ENCODE measurements around the gene SRBD1. TPM values are rescaled to one million over a fixed set of nuclear protein-coding genes. Genes with fewer than 3 reads are reported as not detected.

Gene SRBD1
- total and polyA plus RNA-seq, 2 donors (not counting 1 experiment from before 2014, with no cell fraction given), result 9.6 to 18.7 TPM

GRCh38 chr2:45441571-45441970 is 169.5 kb downstream of the SRBD1 start:
- H3K9me3 ChIP-seq (ENCODE audit: control insufficient read depth, insufficient read depth, low read depth, low read length), result no peaks in the 10 kb centered on the region
- no peaks in the 10 kb centered on the region for H3K36me3 ChIP-seq (ENCODE audit: control insufficient read depth, insufficient read depth, low read length)
- H3K4me1 ChIP-seq (ENCODE audit: control insufficient read depth, extremely low read depth, insufficient read depth, low read length), result peaks cover 3% of the 10 kb centered on the region
- TF ChIP-seq CTCF (conservative IDR thresholded peaks at IDR 0.05 in 1 of 2, IDR thresholded peaks at IDR 0.05 in 1 of 2; ENCODE audit: low read depth in 1 of 2, low read length in 2 of 2) (no peak), EZH2 (IDR thresholded peaks at IDR 0.05; ENCODE audit: low read length, missing control alignments) (no peak)
- no peak for DNase-seq (ENCODE audit: low read depth in 2 of 2)
- H3K9ac ChIP-seq (ENCODE audit: insufficient read depth, low read length), result no peak overlapping the region
- no peak overlapping the region for H3K27ac ChIP-seq (ENCODE audit: insufficient read depth, low read length)
- no peak overlapping the region for H3K4me3 ChIP-seq (replicated peaks in 1 of 4; ENCODE audit: control extremely low read depth in 1 of 4, insufficient read depth in 1 of 4, low read depth in 3 of 4, low read length in 4 of 4)
- no peak overlapping the region for H2AFZ ChIP-seq (ENCODE audit: low read length)
- no peak overlapping the region for H3K4me2 ChIP-seq (ENCODE audit: extremely low read depth, insufficient read depth, low read length)
- no peaks in the 10 kb centered on the region for H4K20me1 ChIP-seq (ENCODE audit: control insufficient read depth, extremely low read depth, insufficient read depth, low read length)
- no peaks in the 10 kb centered on the region for H3K79me2 ChIP-seq (ENCODE audit: control insufficient read depth, insufficient read depth, low read length)
- H3K27me3 ChIP-seq (ENCODE audit: control insufficient read depth, insufficient read depth, low read length), result no peaks in the 10 kb centered on the region

GRCh38 chr2:45439788-45440773 is 171.0 kb downstream of the SRBD1 start:
- peak; percentile 17 to 45 for DNase-seq (ENCODE audit: low read depth in 2 of 2)
- Histone ChIP-seq H4K20me1 (ENCODE audit: control insufficient read depth, extremely low read depth, insufficient read depth, low read length) (no peaks in the 10 kb centered on the region), H3K9ac (ENCODE audit: insufficient read depth, low read length) (no peak overlapping the region), H3K27me3 (ENCODE audit: control insufficient read depth, insufficient read depth, low read length) (no peaks in the 10 kb centered on the region), H3K4me2 (ENCODE audit: extremely low read depth, insufficient read depth, low read length) (no peak overlapping the region), H3K27ac (ENCODE audit: insufficient read depth, low read length) (no peak overlapping the region), H3K4me1 (ENCODE audit: control insufficient read depth, extremely low read depth, insufficient read depth, low read length) (peaks cover 3% of the 10 kb centered on the region), H3K4me3 (replicated peaks in 1 of 4; ENCODE audit: control extremely low read depth in 1 of 4, insufficient read depth in 1 of 4, low read depth in 3 of 4, low read length in 4 of 4) (no peak overlapping the region), H3K9me3 (ENCODE audit: control insufficient read depth, insufficient read depth, low read depth, low read length) (no peaks in the 10 kb centered on the region), H3K36me3 (ENCODE audit: control insufficient read depth, insufficient read depth, low read length) (no peaks in the 10 kb centered on the region), H2AFZ (ENCODE audit: low read length) (no peak overlapping the region), H3K79me2 (ENCODE audit: control insufficient read depth, insufficient read depth, low read length) (no peaks in the 10 kb centered on the region)
- TF ChIP-seq CTCF (conservative IDR thresholded peaks at IDR 0.05 in 1 of 2, IDR thresholded peaks at IDR 0.05 in 1 of 2; ENCODE audit: low read depth in 1 of 2, low read length in 2 of 2), result peak; percentile 17 to 34
- TF ChIP-seq EZH2 (IDR thresholded peaks at IDR 0.05; ENCODE audit: low read length, missing control alignments), result no peak

GRCh38 chr2:45438872-45439665 is 172.0 kb downstream of the SRBD1 start:
- H3K27ac ChIP-seq (ENCODE audit: insufficient read depth, low read length), result no peak overlapping the region
- no peaks in the 10 kb centered on the region for H3K36me3 ChIP-seq (ENCODE audit: control insufficient read depth, insufficient read depth, low read length)
- no peaks in the 10 kb centered on the region for H3K79me2 ChIP-seq (ENCODE audit: control insufficient read depth, insufficient read depth, low read length)
- TF ChIP-seq CTCF (conservative IDR thresholded peaks at IDR 0.05 in 1 of 2, IDR thresholded peaks at IDR 0.05 in 1 of 2; ENCODE audit: low read depth in 1 of 2, low read length in 2 of 2), result no peak
- no peak for TF ChIP-seq EZH2 (IDR thresholded peaks at IDR 0.05; ENCODE audit: low read length, missing control alignments)
- no peak overlapping the region for H3K4me3 ChIP-seq (replicated peaks in 1 of 4; ENCODE audit: control extremely low read depth in 1 of 4, insufficient read depth in 1 of 4, low read depth in 3 of 4, low read length in 4 of 4)
- H4K20me1 ChIP-seq (ENCODE audit: control insufficient read depth, extremely low read depth, insufficient read depth, low read length), result no peaks in the 10 kb centered on the region
- no peak for DNase-seq (ENCODE audit: low read depth in 2 of 2)
- H3K27me3 ChIP-seq (ENCODE audit: control insufficient read depth, insufficient read depth, low read length), result no peaks in the 10 kb centered on the region
- H3K4me2 ChIP-seq (ENCODE audit: extremely low read depth, insufficient read depth, low read length), result no peak overlapping the region
- H3K9ac ChIP-seq (ENCODE audit: insufficient read depth, low read length), result no peak overlapping the region
- H3K9me3 ChIP-seq (ENCODE audit: control insufficient read depth, insufficient read depth, low read depth, low read length), result no peaks in the 10 kb centered on the region
- no peak overlapping the region for H2AFZ ChIP-seq (ENCODE audit: low read length)
- peaks cover 3% of the 10 kb centered on the region for H3K4me1 ChIP-seq (ENCODE audit: control insufficient read depth, extremely low read depth, insufficient read depth, low read length)

Data from fibroblast of lung (primary cell).